OCI-M2 (cell line): ENCODE measurements around the gene DOCK6.

Experiments used
- DNase-seq: peaks from one replicate; lab custom pipeline; 2025; ENCODE audit not compliant: unreplicated experiment; lab: John Stamatoyannopoulos, UW

The DOCK6 gene

GRCh38 chr19:11261971-11262839 is at the start of gene DOCK6:
TSS of gene DOCK6 (minus strand) at chr19:11262524. CDS start at chr19:11262440, 84 bp downstream.
- no peak for DNase-seq

- no peak for DNase-seq
These were observed 44.0 kb upstream of the DOCK6 start for GRCh38 chr19:11306337-11306736.

- no peak for DNase-seq
These were observed 42.6 kb upstream of the DOCK6 start for GRCh38 chr19:11304936-11305335.

DNA sequence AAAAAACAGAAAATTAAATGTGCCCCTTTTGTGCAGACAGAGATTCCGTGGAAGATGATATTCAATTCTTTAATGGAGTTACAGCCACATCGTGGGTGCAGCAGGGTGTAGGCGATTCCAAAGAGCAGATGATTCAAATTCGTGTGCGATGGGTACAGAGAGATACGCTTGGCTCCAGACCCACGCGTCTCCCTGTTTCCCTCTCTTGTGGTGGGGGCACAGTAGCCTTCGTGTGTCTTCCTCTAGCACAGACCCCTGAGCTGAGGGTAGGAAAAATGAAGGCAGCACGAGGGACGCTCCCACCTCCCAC is 38.4 kb upstream of the DOCK6 start:
- DNase-seq: no peak

DNA sequence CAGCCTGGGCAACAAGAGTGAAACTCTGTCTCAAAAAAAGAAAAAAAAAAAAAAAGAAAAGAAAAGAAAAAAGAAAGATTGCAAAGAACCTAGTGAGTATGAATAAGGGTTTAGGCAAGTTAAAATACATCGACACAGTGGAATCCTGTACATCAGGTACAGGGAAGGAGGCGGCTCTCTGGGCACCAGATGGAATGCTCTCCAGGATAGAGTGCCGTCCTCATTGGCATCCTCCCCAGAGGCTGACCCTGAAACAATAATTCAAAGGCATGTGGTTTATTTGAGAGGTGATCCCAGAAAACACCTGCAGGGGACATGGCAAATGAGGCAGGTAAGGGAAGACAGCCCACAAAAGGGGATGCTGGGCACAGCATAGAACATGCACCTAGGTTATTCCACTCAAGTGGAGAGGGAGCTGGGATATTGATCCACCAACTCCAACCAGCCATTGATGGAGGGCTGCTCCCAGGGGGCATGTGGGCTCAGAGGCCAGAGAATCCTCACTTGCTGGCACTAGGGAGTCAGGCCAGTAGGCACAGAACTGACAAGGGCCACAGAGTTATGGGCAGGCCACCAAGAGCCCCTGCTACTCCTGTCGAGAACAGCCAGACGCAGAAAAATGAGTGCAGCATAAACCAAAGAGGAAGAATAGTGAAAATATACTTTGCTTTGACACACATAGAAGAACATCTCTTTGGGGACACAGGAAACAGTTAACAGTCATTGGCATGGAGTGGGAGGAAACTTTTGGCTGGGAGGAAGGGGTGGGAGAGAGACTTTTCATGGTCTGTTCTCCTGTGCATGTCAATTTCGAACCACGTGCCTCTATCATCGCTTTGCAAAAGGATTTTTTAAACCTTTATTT is 37.9 kb upstream of the DOCK6 start:
- DNase-seq: no peak

DNA sequence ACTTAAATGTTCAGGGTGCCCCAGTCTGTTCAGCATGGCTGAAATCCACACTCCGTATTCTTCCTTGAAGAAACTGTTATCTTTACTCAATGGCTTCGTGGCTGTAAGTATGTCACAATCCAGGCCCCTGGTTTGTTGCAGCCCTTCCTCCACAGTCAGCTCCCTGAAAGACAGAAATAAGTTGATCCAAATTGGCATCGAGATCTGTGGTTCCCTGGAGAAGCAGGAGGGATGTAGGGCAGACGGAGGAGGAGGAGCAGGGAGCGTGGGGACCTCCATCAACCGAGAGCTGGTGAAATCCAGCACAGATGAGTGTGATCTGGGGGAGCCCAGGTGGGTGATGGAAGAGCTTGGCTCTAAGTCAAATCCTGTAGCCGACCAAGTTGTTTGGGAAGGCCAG is 33.9 kb upstream of the DOCK6 start:
- DNase-seq: no peak

DNA sequence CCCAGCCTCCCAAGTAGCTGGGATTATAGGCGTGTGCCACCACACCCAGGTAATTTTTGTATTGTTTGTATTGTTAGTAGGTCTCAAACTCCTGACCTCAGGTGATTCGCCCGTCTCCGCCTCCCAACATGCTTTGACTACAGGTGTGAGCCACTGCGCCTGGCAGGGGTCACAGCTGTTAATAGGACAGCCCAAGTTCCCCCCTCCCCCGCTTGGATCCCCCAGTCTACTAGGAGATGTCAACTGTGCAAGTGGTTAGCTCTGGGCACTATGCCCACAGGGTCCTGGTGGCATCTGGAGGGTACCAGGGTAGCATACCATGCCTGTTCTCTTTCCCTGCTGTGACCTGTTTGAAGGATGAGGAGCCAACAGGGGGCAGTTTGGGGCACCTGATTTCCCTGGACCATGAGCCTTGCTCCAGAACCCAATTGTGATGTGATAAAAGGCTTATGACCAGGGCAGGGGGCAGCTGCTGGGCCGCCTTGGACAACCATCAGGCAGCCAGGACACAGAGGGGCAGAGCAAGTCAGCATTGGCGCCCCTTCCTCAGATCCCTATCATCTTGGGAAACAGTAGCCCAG is 33.4 kb upstream of the DOCK6 start, which contains the start of gene TSPAN16:
TSPAN16 (plus strand) TSS at position 496 of the 581 bp plus-strand sequence. CDS start 138 bp downstream, outside the sequence.
- no peak for DNase-seq

DNA sequence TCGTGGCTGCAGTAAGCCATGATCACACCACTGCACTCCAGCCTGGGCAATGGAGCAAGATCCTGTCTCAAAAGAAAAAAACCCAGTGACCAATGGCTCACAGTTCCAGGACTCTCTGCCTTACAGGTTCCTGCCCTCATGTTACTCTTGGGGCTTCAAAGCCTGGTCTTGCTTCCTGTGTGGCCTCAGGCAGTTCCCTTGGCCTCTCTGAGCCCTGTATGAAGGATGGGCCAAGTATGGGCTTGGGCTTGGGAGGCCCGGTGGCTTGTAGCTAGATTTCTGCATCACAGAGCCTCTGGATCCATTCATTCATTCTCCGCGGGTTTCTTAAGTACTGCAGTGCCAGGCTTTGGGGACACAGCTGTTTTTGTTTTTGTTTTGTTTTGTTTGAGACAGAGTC is 32.9 kb upstream of the DOCK6 start:
- DNase-seq: no peak

DNA sequence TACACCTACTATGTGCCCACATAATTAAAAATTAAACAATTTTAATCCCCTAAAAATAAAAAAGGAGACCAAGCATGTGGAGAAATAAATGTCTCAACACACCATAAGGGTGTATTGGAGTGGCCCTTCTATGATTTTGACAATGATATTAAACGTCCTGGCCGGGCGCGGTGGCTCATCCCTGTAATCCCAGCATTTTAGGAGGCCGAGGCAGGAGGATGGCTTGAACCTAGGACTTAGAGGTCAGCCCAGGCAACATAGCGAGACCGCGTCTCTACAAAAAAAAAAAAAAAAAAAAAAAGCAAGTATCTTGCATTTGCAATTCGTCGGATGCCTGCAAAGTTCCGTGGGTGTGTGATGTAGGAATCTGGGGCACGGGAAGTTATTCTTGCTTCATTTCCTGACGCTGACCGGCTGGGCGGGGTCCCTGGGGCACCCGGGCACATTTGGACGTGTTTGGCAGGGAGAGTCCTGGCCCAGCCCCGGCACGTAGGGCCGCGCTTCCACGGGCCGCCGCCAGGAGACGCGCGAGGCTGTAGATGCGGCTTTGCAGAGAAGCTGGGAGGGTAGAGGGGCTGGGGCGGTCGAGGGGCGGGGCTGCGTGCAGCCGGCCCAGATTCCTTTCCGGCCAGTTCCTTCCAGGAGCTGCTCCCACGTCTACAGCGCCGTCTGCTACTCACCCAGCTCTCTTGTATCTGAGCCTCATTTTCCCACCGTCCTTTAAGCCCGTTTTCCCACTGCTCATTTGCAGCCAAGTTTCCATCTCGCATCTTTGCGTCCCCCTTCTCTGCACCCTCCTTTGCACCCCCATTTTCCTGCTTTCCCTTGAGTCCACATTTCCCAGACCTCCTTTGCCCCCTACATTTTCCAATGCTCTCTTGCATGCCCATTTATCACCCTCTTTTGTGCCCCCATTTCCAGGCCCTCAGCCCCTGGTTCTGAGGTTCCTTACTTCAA is 31.4 kb upstream of the DOCK6 start:
- peak; percentile 99 for DNase-seq

- DNase-seq: no peak
These were observed 29.7 kb upstream of the DOCK6 start for GRCh38 chr19:11291991-11292390.

DNA sequence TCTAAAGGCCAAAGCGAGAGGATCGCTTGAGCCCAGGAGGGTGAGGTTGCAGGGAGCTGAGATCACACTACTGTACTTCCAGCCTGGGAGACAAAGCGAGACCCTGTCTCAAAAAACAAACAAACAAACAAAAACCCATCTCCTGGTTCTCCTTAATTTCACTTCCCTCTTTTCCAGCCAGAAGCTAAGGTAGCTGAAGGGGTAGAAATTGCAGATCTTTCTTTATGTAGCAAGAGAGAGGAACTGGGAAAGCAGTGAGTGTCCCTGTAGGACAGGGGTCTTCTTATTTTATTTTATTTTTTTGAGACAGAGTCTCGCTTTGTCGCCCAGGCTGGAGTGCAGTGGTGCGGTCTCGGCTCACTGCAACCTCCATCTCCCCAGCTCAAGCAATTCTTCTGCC is 29.1 kb upstream of the DOCK6 start:
- no peak for DNase-seq

DNA sequence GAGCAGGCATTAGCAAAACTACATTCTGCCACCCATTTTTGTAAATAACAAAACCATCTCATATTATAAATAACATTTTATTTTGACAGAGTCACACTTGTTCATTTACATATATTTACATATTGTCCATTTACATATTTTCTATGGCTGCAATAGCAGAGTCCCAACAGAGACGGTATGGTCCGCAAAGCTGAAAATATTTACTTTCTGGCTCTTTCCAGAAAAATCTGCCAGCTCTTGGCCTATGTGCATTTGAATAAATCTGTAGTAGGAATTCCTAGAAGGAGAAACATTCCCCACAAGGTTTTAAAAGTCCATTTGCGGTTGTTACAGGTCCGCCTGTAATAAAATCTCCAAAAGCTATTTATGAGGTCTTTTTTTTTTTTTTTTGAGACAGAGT is 27.9 kb upstream of the DOCK6 start:
- DNase-seq: no peak

GRCh38 chr19:11288349-11288748 is 26.0 kb upstream of the DOCK6 start:
- DNase-seq: no peak

DNA sequence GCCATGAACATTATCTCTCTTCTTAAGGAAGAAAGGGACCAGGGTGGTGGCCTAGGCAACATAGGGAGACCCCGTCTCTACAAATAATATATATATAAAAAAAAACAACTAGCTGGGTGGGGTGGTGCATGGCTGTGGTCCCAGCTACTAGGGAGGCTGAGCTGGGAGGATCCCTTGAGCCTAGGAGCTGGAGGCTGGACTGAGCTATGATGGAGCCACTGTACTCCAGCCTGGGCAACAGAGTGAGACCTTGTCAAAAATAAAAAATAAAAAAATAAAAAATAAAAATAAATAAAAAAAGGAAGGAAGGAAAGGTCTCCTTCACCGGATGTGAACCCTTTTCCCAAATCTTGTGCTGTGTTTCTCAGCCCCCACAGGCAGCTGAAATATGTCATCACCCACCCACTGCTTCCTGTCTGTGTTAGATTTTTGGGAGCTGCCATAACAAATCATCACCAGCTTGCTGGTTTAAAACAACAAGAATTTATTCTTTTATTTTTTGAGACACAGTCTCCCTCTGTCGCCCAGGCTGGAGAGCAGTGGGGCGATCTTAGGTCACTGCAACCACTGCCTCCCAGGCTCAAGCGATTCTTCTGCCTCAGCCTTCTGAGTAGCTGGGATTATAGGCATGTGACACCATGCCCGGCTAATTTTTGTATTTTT is 24.1 kb upstream of the DOCK6 start:
- DNase-seq: no peak

- no peak for DNase-seq
These were observed 22.2 kb upstream of the DOCK6 start for GRCh38 chr19:11284515-11284914.

DNA sequence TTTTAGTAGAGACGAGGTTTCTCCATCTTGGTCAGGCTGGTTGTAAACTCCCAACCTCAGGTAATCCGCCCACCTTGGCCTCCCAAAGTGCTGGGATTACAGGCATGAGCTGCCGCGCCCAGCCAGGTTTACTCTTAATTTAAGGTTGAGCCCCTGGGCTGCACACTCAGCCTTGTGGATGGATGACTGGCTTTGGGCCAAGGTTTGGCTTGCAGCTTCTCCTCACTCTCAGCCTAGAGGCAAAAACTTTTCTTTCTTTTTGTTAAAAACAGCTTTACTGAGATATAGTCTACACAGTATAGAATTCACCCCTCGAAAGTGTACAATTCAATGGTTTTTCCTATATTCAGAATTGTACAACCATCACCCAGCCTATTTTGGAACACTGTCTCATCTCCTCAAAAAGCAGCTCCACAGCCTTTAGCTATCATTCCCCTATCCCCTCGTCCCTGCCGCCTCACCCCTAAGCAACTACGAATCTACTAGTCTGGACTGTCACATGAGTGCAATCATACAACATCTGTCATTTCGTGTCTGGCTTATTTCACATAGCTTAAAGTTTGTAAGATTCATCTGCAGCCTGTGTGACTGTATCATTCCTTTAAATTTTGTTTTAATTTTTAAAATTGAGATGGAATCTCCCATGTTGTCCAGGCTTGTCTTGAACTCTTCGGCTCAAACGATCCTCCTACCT is 19.2 kb upstream of the DOCK6 start:
- DNase-seq: no peak

DNA sequence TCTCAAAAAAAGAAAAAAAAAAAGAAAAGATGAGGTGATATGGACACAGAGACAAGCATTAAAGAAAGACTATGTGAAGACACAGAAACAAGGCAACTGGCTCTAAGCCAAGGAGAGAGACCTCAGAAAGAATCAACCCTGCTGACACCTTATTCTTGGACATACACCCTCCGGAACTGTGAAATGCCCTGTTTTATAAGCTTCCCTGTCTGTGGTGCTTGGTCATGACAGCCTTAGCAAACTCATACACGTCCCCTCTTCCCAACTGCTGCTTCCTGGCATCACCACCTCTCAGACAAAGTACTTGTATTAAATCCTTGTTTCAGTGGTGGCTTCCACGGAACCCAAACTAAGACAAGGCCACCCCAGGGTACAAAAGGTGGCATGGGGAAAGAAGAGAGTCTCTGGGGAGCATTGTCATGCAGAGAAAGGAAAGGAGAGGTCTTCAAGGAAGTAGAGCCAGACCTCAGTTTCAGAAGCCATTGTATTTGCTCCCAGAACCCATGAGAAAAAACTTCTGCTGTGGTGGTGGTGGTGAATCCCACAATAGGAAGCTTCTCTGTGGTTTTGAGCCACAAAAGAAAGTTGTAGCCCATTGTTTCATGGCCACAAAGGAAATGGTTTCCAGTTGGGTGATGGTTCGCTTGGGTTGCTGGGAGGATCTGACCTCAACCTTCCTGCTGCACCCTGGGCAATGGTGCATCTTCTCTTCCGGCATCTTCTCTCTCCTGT is 17.3 kb upstream of the DOCK6 start:
- DNase-seq: no peak

- DNase-seq: peak; percentile 97
These were observed 16.3 kb upstream of the DOCK6 start for GRCh38 chr19:11278670-11279069.
